ENCODE data around the gene CNTN4. TPM values are rescaled to one million over a fixed set of nuclear protein-coding genes. Genes with fewer than 3 reads are reported as not detected.

Gene CNTN4
- polyA plus RNA-seq, 2 donors = 0.51 to 0.54 TPM

- Histone ChIP-seq H3K27me3 (ENCODE audit: control insufficient read depth in 1 of 2, insufficient read depth in 2 of 2, low read length in 2 of 2) (no peaks in the 10 kb centered on the region), H3K27ac (ENCODE audit: low read depth in 2 of 2, low read length in 1 of 2) (no peak overlapping the region), H3K4me1 (ENCODE audit: control insufficient read depth in 2 of 2, insufficient read depth in 2 of 2, low read length in 1 of 2) (no peaks in the 10 kb centered on the region), H3K4me3 (ENCODE audit: low read depth in 1 of 2, low read length in 2 of 2) (no peak overlapping the region), H3K9me3 (ENCODE audit: control insufficient read depth in 2 of 2, insufficient read depth in 1 of 2, low read depth in 1 of 2, low read length in 1 of 2) (no peaks in the 10 kb centered on the region), H3K36me3 (ENCODE audit: control insufficient read depth in 2 of 2, insufficient read depth in 2 of 2, low read length in 1 of 2) (no peaks in the 10 kb centered on the region)
- 57 to 68% methylated on average over 5 of the region's 5 CpGs for WGBS, 2 donors
Measured at GRCh38 chr3:2774481-2775249, 676.0 kb downstream of the CNTN4 start.

- Histone ChIP-seq H3K9me3 (ENCODE audit: control insufficient read depth in 2 of 2, insufficient read depth in 1 of 2, low read depth in 1 of 2, low read length in 1 of 2) (no peaks in the 10 kb centered on the region), H3K4me1 (ENCODE audit: control insufficient read depth in 2 of 2, insufficient read depth in 2 of 2, low read length in 1 of 2) (no peaks in the 10 kb centered on the region), H3K4me3 (ENCODE audit: low read depth in 1 of 2, low read length in 2 of 2) (no peak overlapping the region), H3K27me3 (ENCODE audit: control insufficient read depth in 1 of 2, insufficient read depth in 2 of 2, low read length in 2 of 2) (no peaks in the 10 kb centered on the region), H3K36me3 (ENCODE audit: control insufficient read depth in 2 of 2, insufficient read depth in 2 of 2, low read length in 1 of 2) (no peaks in the 10 kb centered on the region), H3K27ac (ENCODE audit: low read depth in 2 of 2, low read length in 1 of 2) (no peak overlapping the region)
- 52 to 55% methylated on average over 2 of the region's 2 CpGs for WGBS, 2 donors
Measured at GRCh38 chr3:2783261-2783660, 684.6 kb downstream of the CNTN4 start.

- H3K9me3 ChIP-seq (ENCODE audit: control insufficient read depth in 2 of 2, insufficient read depth in 1 of 2, low read depth in 1 of 2, low read length in 1 of 2) = no peaks in the 10 kb centered on the region
- H3K4me1 ChIP-seq (ENCODE audit: control insufficient read depth in 2 of 2, insufficient read depth in 2 of 2, low read length in 1 of 2) = no peaks in the 10 kb centered on the region
- H3K27me3 ChIP-seq (ENCODE audit: control insufficient read depth in 1 of 2, insufficient read depth in 2 of 2, low read length in 2 of 2) = no peaks in the 10 kb centered on the region
- H3K27ac ChIP-seq (ENCODE audit: low read depth in 2 of 2, low read length in 1 of 2) = no peak overlapping the region
- WGBS, 2 donors = 82 to 83% methylated on average over 2 of the region's 2 CpGs
- no peaks in the 10 kb centered on the region for H3K36me3 ChIP-seq (ENCODE audit: control insufficient read depth in 2 of 2, insufficient read depth in 2 of 2, low read length in 1 of 2)
- no peak overlapping the region for H3K4me3 ChIP-seq (ENCODE audit: low read depth in 1 of 2, low read length in 2 of 2)
Measured at GRCh38 chr3:2784627-2785026, 686.0 kb downstream of the CNTN4 start.

- 33 to 41% methylated on average over 1 of the region's 1 CpG for WGBS, 2 donors
- no peaks in the 10 kb centered on the region for H3K27me3 ChIP-seq (ENCODE audit: control insufficient read depth in 1 of 2, insufficient read depth in 2 of 2, low read length in 2 of 2)
- H3K4me3 ChIP-seq (ENCODE audit: low read depth in 1 of 2, low read length in 2 of 2) = no peak overlapping the region
- no peaks in the 10 kb centered on the region for H3K9me3 ChIP-seq (ENCODE audit: control insufficient read depth in 2 of 2, insufficient read depth in 1 of 2, low read depth in 1 of 2, low read length in 1 of 2)
- no peaks in the 10 kb centered on the region for H3K4me1 ChIP-seq (ENCODE audit: control insufficient read depth in 2 of 2, insufficient read depth in 2 of 2, low read length in 1 of 2)
- no peak overlapping the region for H3K27ac ChIP-seq (ENCODE audit: low read depth in 2 of 2, low read length in 1 of 2)
- no peaks in the 10 kb centered on the region for H3K36me3 ChIP-seq (ENCODE audit: control insufficient read depth in 2 of 2, insufficient read depth in 2 of 2, low read length in 1 of 2)
Measured at GRCh38 chr3:2790266-2790815, 691.7 kb downstream of the CNTN4 start.

- H3K4me1 ChIP-seq (ENCODE audit: control insufficient read depth in 2 of 2, insufficient read depth in 2 of 2, low read length in 1 of 2) = no peaks in the 10 kb centered on the region
- 84 to 86% methylated on average over 1 of the region's 1 CpG for whole genome bisulfite sequencing, 2 donors
Measured at GRCh38 chr3:2792432-2792831, 693.8 kb downstream of the CNTN4 start.

GRCh38 chr3:2793987-2794386 lies 695.3 kb downstream of the CNTN4 start:
- Histone ChIP-seq H3K9me3 (ENCODE audit: control insufficient read depth in 2 of 2, insufficient read depth in 1 of 2, low read depth in 1 of 2, low read length in 1 of 2) (no peaks in the 10 kb centered on the region), H3K4me1 (ENCODE audit: control insufficient read depth in 2 of 2, insufficient read depth in 2 of 2, low read length in 1 of 2) (no peaks in the 10 kb centered on the region), H3K4me3 (ENCODE audit: low read depth in 1 of 2, low read length in 2 of 2) (no peak overlapping the region), H3K36me3 (ENCODE audit: control insufficient read depth in 2 of 2, insufficient read depth in 2 of 2, low read length in 1 of 2) (no peaks in the 10 kb centered on the region), H3K27ac (ENCODE audit: low read depth in 2 of 2, low read length in 1 of 2) (no peak overlapping the region), H3K27me3 (ENCODE audit: control insufficient read depth in 1 of 2, insufficient read depth in 2 of 2, low read length in 2 of 2) (no peaks in the 10 kb centered on the region)
- 63 to 71% methylated on average over 1 of the region's 1 CpG for WGBS, 2 donors

More at GRCh38 chr3:2792432-2792831, 693.8 kb downstream of the CNTN4 start:
- Histone ChIP-seq H3K27ac (ENCODE audit: low read depth in 2 of 2, low read length in 1 of 2) (no peak overlapping the region), H3K9me3 (ENCODE audit: control insufficient read depth in 2 of 2, insufficient read depth in 1 of 2, low read depth in 1 of 2, low read length in 1 of 2) (no peaks in the 10 kb centered on the region), H3K27me3 (ENCODE audit: control insufficient read depth in 1 of 2, insufficient read depth in 2 of 2, low read length in 2 of 2) (no peaks in the 10 kb centered on the region), H3K4me3 (ENCODE audit: low read depth in 1 of 2, low read length in 2 of 2) (no peak overlapping the region), H3K36me3 (ENCODE audit: control insufficient read depth in 2 of 2, insufficient read depth in 2 of 2, low read length in 1 of 2) (no peaks in the 10 kb centered on the region)

GRCh38 chr3:2802429-2802828 lies 703.8 kb downstream of the CNTN4 start:
- WGBS, 2 donors = 51 to 58% methylated on average over 7 of the region's 7 CpGs
- H3K27me3 ChIP-seq (ENCODE audit: control insufficient read depth in 1 of 2, insufficient read depth in 2 of 2, low read length in 2 of 2) = no peaks in the 10 kb centered on the region
- no peaks in the 10 kb centered on the region for H3K36me3 ChIP-seq (ENCODE audit: control insufficient read depth in 2 of 2, insufficient read depth in 2 of 2, low read length in 1 of 2)
- H3K4me3 ChIP-seq (ENCODE audit: low read depth in 1 of 2, low read length in 2 of 2) = no peak overlapping the region
- H3K9me3 ChIP-seq (ENCODE audit: control insufficient read depth in 2 of 2, insufficient read depth in 1 of 2, low read depth in 1 of 2, low read length in 1 of 2) = no peaks in the 10 kb centered on the region
- H3K4me1 ChIP-seq (ENCODE audit: control insufficient read depth in 2 of 2, insufficient read depth in 2 of 2, low read length in 1 of 2) = no peaks in the 10 kb centered on the region
- no peak overlapping the region for H3K27ac ChIP-seq (ENCODE audit: low read depth in 2 of 2, low read length in 1 of 2)

GRCh38 chr3:2807514-2807913 lies 708.8 kb downstream of the CNTN4 start:
- no peak overlapping the region for H3K27ac ChIP-seq (ENCODE audit: low read depth in 2 of 2, low read length in 1 of 2)
- H3K36me3 ChIP-seq (ENCODE audit: control insufficient read depth in 2 of 2, insufficient read depth in 2 of 2, low read length in 1 of 2) = no peaks in the 10 kb centered on the region
- H3K4me1 ChIP-seq (ENCODE audit: control insufficient read depth in 2 of 2, insufficient read depth in 2 of 2, low read length in 1 of 2) = no peaks in the 10 kb centered on the region
- WGBS, 2 donors = 33 to 52% methylated on average over 1 of the region's 1 CpG
- no peak overlapping the region for H3K4me3 ChIP-seq (ENCODE audit: low read depth in 1 of 2, low read length in 2 of 2)
- no peaks in the 10 kb centered on the region for H3K9me3 ChIP-seq (ENCODE audit: control insufficient read depth in 2 of 2, insufficient read depth in 1 of 2, low read depth in 1 of 2, low read length in 1 of 2)
- H3K27me3 ChIP-seq (ENCODE audit: control insufficient read depth in 1 of 2, insufficient read depth in 2 of 2, low read length in 2 of 2) = no peaks in the 10 kb centered on the region

- no peak overlapping the region for H3K4me3 ChIP-seq (ENCODE audit: low read depth in 1 of 2, low read length in 2 of 2)
- 76 to 86% methylated on average over 1 of the region's 1 CpG for WGBS, 2 donors
Measured at GRCh38 chr3:2810723-2811122, 712.1 kb downstream of the CNTN4 start.

GRCh38 chr3:2819571-2819970 lies 720.9 kb downstream of the CNTN4 start:
- Histone ChIP-seq H3K9me3 (ENCODE audit: control insufficient read depth in 2 of 2, insufficient read depth in 1 of 2, low read depth in 1 of 2, low read length in 1 of 2) (no peaks in the 10 kb centered on the region), H3K4me1 (ENCODE audit: control insufficient read depth in 2 of 2, insufficient read depth in 2 of 2, low read length in 1 of 2) (no peaks in the 10 kb centered on the region), H3K27me3 (ENCODE audit: control insufficient read depth in 1 of 2, insufficient read depth in 2 of 2, low read length in 2 of 2) (no peaks in the 10 kb centered on the region), H3K4me3 (ENCODE audit: low read depth in 1 of 2, low read length in 2 of 2) (no peak overlapping the region), H3K36me3 (ENCODE audit: control insufficient read depth in 2 of 2, insufficient read depth in 2 of 2, low read length in 1 of 2) (no peaks in the 10 kb centered on the region), H3K27ac (ENCODE audit: low read depth in 2 of 2, low read length in 1 of 2) (no peak overlapping the region)
- 80 to 81% methylated on average over 4 of the region's 4 CpGs for WGBS, 2 donors

More at GRCh38 chr3:2810723-2811122, 712.1 kb downstream of the CNTN4 start:
- Histone ChIP-seq H3K36me3 (ENCODE audit: control insufficient read depth in 2 of 2, insufficient read depth in 2 of 2, low read length in 1 of 2) (no peaks in the 10 kb centered on the region), H3K27me3 (ENCODE audit: control insufficient read depth in 1 of 2, insufficient read depth in 2 of 2, low read length in 2 of 2) (no peaks in the 10 kb centered on the region), H3K27ac (ENCODE audit: low read depth in 2 of 2, low read length in 1 of 2) (no peak overlapping the region), H3K9me3 (ENCODE audit: control insufficient read depth in 2 of 2, insufficient read depth in 1 of 2, low read depth in 1 of 2, low read length in 1 of 2) (no peaks in the 10 kb centered on the region), H3K4me1 (ENCODE audit: control insufficient read depth in 2 of 2, insufficient read depth in 2 of 2, low read length in 1 of 2) (no peaks in the 10 kb centered on the region)
